Measurements from ENCODE around the gene RHCE. TPM values are rescaled to one million over a fixed set of nuclear protein-coding genes. Genes with fewer than 3 reads are reported as not detected.
"Not testable (repeated sequence)": the region's sequence is repeated elsewhere in the genome, so short reads cannot be mapped to it uniquely, and the experiment has no call there.

The RHCE gene
- total and polyA plus RNA-seq, 4 donors, result 0.12 to 3.1 (median 0.28) TPM

DNA sequence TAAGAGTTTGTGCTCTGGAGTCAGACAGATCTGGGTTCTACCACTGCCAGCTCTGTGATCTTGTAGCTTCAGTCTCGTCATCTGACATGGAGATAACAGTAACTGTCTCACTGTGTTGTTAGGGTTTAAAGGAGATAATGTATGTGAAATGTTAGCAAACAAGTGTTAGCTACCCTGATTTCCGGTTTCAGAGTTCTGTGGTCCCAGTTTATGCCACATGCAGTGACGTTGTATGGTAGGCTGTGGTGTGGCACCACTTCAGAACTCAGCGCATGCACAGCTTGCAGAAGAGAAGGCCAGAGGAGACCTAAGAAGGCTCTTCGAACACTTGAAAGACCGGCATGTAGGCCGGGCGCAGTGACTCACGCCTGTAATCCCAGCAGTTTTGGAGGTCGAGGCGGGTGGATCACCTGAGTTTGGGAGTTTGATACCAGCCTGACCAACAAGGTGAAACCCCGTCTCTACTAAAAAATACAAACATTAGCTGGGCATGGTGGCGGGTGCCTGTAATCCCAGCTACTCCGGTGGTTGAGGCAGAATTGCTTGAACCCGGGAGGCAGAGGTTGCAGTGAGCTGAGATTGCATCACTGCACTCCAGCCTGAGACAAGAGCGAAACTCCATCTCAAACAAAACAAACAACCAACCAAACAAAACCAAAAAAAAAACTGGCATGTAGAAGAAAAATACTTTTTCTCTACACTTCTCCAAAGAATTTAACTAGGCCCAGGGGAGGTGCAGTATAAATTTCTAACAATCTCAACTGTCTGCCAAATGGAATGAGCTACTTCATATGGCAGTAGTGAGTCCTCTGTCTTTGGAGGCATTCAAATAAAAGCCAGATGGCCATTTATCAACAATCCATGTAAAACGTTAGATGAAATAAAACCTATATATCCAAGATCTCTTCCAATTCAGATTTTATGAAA, 92.5 kb downstream of the RHCE start:
- not testable (repeated sequence) for ATAC-seq (ENCODE audit: insufficient read depth, low FRiP score); H3K9ac ChIP-seq (ENCODE audit: insufficient read depth in 1 of 2, low read length in 2 of 2); H3K27me3 ChIP-seq (ENCODE audit: control insufficient read depth in 3 of 3, insufficient read depth in 3 of 3, low read length in 2 of 3); DNase-seq; H3K27ac ChIP-seq (ENCODE audit: low read depth in 1 of 2, low read length in 1 of 2); H3K4me3 ChIP-seq; H3K4me1 ChIP-seq (ENCODE audit: control insufficient read depth in 5 of 5, insufficient read depth in 5 of 5, low read length in 5 of 5); H3K36me3 ChIP-seq (ENCODE audit: control insufficient read depth in 4 of 4, insufficient read depth in 4 of 4, low read length in 4 of 4); H3K9me3 ChIP-seq (ENCODE audit: control insufficient read depth in 4 of 4, insufficient read depth in 3 of 4, low read length in 3 of 4)
- no CpG with 5 or more reads among the region's 17 CpGs for whole genome bisulfite sequencing, 2 donors

DNA sequence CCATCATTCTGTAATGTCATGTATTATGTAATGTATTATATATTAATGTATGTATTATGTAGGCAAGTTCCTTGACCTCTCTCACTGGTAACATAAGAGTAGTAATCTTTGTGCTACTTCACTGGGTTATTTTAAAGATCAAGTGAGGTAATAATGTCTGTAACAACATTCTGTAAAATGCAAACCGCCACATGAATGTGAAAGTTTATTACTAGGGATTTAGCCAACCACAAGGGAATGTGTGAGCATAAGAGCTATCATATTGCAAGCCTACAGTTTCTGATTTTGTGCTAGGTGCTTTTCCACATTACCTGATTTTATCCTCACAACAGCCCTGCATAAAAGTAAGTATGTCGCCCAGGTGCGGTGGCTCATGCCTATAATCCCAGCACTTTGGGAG, 96.2 kb downstream of the RHCE start:
- H3K9me3 ChIP-seq (ENCODE audit: control insufficient read depth in 4 of 4, insufficient read depth in 3 of 4, low read length in 3 of 4); H3K4me3 ChIP-seq; H3K36me3 ChIP-seq (ENCODE audit: control insufficient read depth in 4 of 4, insufficient read depth in 4 of 4, low read length in 4 of 4); H3K9ac ChIP-seq (ENCODE audit: insufficient read depth in 1 of 2, low read length in 2 of 2); ATAC-seq (ENCODE audit: insufficient read depth, low FRiP score); H3K27me3 ChIP-seq (ENCODE audit: control insufficient read depth in 3 of 3, insufficient read depth in 3 of 3, low read length in 2 of 3); H3K27ac ChIP-seq (ENCODE audit: low read depth in 1 of 2, low read length in 1 of 2); DNase-seq; H3K4me1 ChIP-seq (ENCODE audit: control insufficient read depth in 5 of 5, insufficient read depth in 5 of 5, low read length in 5 of 5): not testable (repeated sequence)
- WGBS, 2 donors, result 97 to 99% methylated on average over 3 of the region's 3 CpGs

- H3K4me1 ChIP-seq (ENCODE audit: control insufficient read depth in 5 of 5, insufficient read depth in 5 of 5, low read length in 5 of 5); ATAC-seq (ENCODE audit: insufficient read depth, low FRiP score); H3K27ac ChIP-seq (ENCODE audit: low read depth in 1 of 2, low read length in 1 of 2); H3K9ac ChIP-seq (ENCODE audit: insufficient read depth in 1 of 2, low read length in 2 of 2); H3K9me3 ChIP-seq (ENCODE audit: control insufficient read depth in 4 of 4, insufficient read depth in 3 of 4, low read length in 3 of 4); H3K36me3 ChIP-seq (ENCODE audit: control insufficient read depth in 4 of 4, insufficient read depth in 4 of 4, low read length in 4 of 4); DNase-seq; H3K27me3 ChIP-seq (ENCODE audit: control insufficient read depth in 3 of 3, insufficient read depth in 3 of 3, low read length in 2 of 3); H3K4me3 ChIP-seq: not testable (repeated sequence)
- 83 to 84% methylated on average over 8 of the region's 9 CpGs for WGBS, 2 donors
Measured at GRCh38 chr1:25322127-25322526, 98.5 kb downstream of the RHCE start.

GRCh38 chr1:25320314-25320938, 100.2 kb downstream of the RHCE start:
- peak in 1 of 3 donors; percentile 3 for DNase-seq
- H3K9me3 ChIP-seq (ENCODE audit: control insufficient read depth in 4 of 4, insufficient read depth in 3 of 4, low read length in 3 of 4); ATAC-seq (ENCODE audit: insufficient read depth, low FRiP score); H3K4me1 ChIP-seq (ENCODE audit: control insufficient read depth in 5 of 5, insufficient read depth in 5 of 5, low read length in 5 of 5); H3K36me3 ChIP-seq (ENCODE audit: control insufficient read depth in 4 of 4, insufficient read depth in 4 of 4, low read length in 4 of 4); H3K27ac ChIP-seq (ENCODE audit: low read depth in 1 of 2, low read length in 1 of 2); H3K4me3 ChIP-seq; H3K27me3 ChIP-seq (ENCODE audit: control insufficient read depth in 3 of 3, insufficient read depth in 3 of 3, low read length in 2 of 3); H3K9ac ChIP-seq (ENCODE audit: insufficient read depth in 1 of 2, low read length in 2 of 2): not testable (repeated sequence)
- WGBS, 2 donors, result 84 to 92% methylated on average over 9 of the region's 9 CpGs

DNA sequence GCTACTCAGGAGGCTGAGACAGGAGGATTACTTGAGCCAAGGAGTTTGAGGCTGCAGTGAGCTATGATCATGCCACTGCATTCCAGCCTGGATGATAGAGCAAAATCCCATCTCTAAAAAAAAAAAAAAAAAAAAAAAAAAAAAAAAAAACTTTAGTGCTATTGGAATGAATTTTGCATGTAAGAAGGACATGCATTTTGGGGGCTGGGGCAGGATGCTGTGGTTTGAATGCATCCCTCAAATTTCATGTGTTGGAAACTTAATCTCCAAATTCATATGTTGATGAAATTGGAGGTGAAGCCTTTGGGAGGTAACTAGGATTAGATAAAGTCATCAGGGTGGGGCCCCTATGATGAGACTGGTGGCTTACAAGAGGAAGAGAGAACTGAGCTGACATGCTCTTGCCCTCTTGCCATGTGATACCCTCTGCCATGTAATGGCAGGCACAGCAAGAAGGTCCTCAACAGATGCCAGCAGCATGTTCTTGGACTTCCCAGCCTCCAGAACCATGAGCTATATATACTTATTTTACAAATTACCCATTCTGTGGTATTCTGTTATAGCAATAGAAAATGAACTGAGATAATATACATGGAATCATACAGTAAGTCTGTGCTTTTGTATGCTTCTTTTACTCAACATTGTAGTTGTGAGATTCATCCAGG, 107.7 kb downstream of the RHCE start:
- not testable (repeated sequence) for H3K27ac ChIP-seq (ENCODE audit: low read depth in 1 of 2, low read length in 1 of 2); H3K36me3 ChIP-seq (ENCODE audit: control insufficient read depth in 4 of 4, insufficient read depth in 4 of 4, low read length in 4 of 4); H3K9ac ChIP-seq (ENCODE audit: insufficient read depth in 1 of 2, low read length in 2 of 2); ATAC-seq (ENCODE audit: insufficient read depth, low FRiP score); H3K4me1 ChIP-seq (ENCODE audit: control insufficient read depth in 5 of 5, insufficient read depth in 5 of 5, low read length in 5 of 5); H3K9me3 ChIP-seq (ENCODE audit: control insufficient read depth in 4 of 4, insufficient read depth in 3 of 4, low read length in 3 of 4); DNase-seq; H3K4me3 ChIP-seq; H3K27me3 ChIP-seq (ENCODE audit: control insufficient read depth in 3 of 3, insufficient read depth in 3 of 3, low read length in 2 of 3)

Other genes with a start within 250 kb of the RHCE start
- 10 to 100 TPM; 29.7 to 99.4 TPM for gene SYF2, start 188.3 kb downstream of the RHCE start, total RNA-seq
- gene SYF2, start 188.3 kb downstream of the RHCE start, polyA plus RNA-seq, result 10 to 100 TPM; 51.4 to 83.5 TPM
- gene RSRP1, start 173.4 kb downstream of the RHCE start, total RNA-seq, result 100 to 1,000 TPM; 104 to 210 TPM
- 100 to 1,000 TPM in 1 of 2 donors, 10 to 100 TPM in 1; 72.6 to 364 TPM for gene RSRP1, start 173.4 kb downstream of the RHCE start, polyA plus RNA-seq
- 1 to 10 TPM in 1 of 2 donors, not detected in 1; 2.2 TPM for gene RHD, start 148.3 kb downstream of the RHCE start, total RNA-seq
- gene RHD, start 148.3 kb downstream of the RHCE start, polyA plus RNA-seq, result under 1 TPM; 0.12 to 0.27 TPM
- gene TMEM50A, start 82.5 kb downstream of the RHCE start, total RNA-seq, result 10 to 100 TPM; 88.2 to 88.6 TPM
- 100 to 1,000 TPM in 1 of 2 donors, 10 to 100 TPM in 1; 84.6 to 116 TPM for gene TMEM50A, start 82.5 kb downstream of the RHCE start, polyA plus RNA-seq
- 10 to 100 TPM; 18.6 to 20.7 TPM for gene MACO1, start 10.1 kb upstream of the RHCE start, total RNA-seq
- gene MACO1, start 10.1 kb upstream of the RHCE start, polyA plus RNA-seq, result 1 to 10 TPM; 7.9 to 8.7 TPM
- 10 to 100 TPM; 21.1 to 23.4 TPM for gene LDLRAP1, start 122.8 kb upstream of the RHCE start, total RNA-seq
- gene LDLRAP1, start 122.8 kb upstream of the RHCE start, polyA plus RNA-seq, result 10 to 100 TPM; 15.2 to 15.5 TPM
- gene MAN1C1, start 196.0 kb upstream of the RHCE start, total RNA-seq, result 10 to 100 TPM; 14.5 to 14.7 TPM
- gene MAN1C1, start 196.0 kb upstream of the RHCE start, polyA plus RNA-seq, result 10 to 100 TPM in 1 of 2 donors, 1 to 10 TPM in 1; 4.6 to 11.6 TPM

Measured in lung (tissue), 10 donors.